Fibroblast of the aortic adventitia (primary cell): ENCODE data around the gene PCSK5. TPM values are rescaled to one million over a fixed set of nuclear protein-coding genes. Genes with fewer than 3 reads are reported as not detected.
A peak's percentile ranks its signal among the peaks of the same experiment; 100 is the strongest.

Source experiments
- DNase-seq: peaks from one replicate; pipeline ENCODE4 v3.0.0-alpha.2; 2010; ENCODE audit warnings: low read depth
- H3K4me3 ChIP-seq: 2 replicates; pipeline ENCODE4 v1.5.1; 2011; ENCODE audit warnings: low read depth, mild to moderate bottlenecking, control low read depth, low read length, moderate library complexity
- CTCF ChIP-seq: IDR thresholded peaks from 2 replicates; pipeline ENCODE4 v1.5.1; 2011; ENCODE audit warnings: mild to moderate bottlenecking, low read length, control low read depth, inconsistent platforms; ENCODE audit not compliant: insufficient read depth
- total RNA-seq: library from RNA; depleted of rRNA; stranded (reverse); fragments of >200 nt; gene quantifications from 2 replicates; pipeline ENCODE4 v1.2.3, GENCODE V29; 2012; ENCODE audit warnings: low replicate concordance

Gene PCSK5
- 2.2 and 3.6 TPM in 2 replicates for total RNA-seq

GRCh38 chr9:75890472-75891276 is at the start of gene PCSK5:
Gene PCSK5, plus strand, starts transcription at chr9:75890673. Its CDS starts 509 bp downstream, at chr9:75891182.
- peak within 1 kb of the TSS; percentile 84 for H3K4me3 ChIP-seq
- peak; percentile 36 for TF ChIP-seq CTCF
- DNase-seq = peak; percentile 94

GRCh38 chr9:75844321-75844720 is 46.2 kb upstream of the PCSK5 start:
- H3K4me3 ChIP-seq = no peak overlapping the region
- no peak for DNase-seq
- no peak for TF ChIP-seq CTCF

- DNase-seq = no peak
- no peak for TF ChIP-seq CTCF
These were observed 44.7 kb upstream of the PCSK5 start for GRCh38 chr9:75845806-75846205.

GRCh38 chr9:75847085-75847484 is 43.4 kb upstream of the PCSK5 start:
- no peak overlapping the region for H3K4me3 ChIP-seq
- TF ChIP-seq CTCF = no peak
- no peak for DNase-seq

More at GRCh38 chr9:75845806-75846205, 44.7 kb upstream of the PCSK5 start:
- H3K4me3 ChIP-seq = no peak overlapping the region

- TF ChIP-seq CTCF = no peak
- H3K4me3 ChIP-seq = no peak overlapping the region
- no peak for DNase-seq
These were observed 39.8 kb upstream of the PCSK5 start for GRCh38 chr9:75850459-75851200.

- no peak for TF ChIP-seq CTCF
- DNase-seq = no peak
- no peak overlapping the region for H3K4me3 ChIP-seq
These were observed 38.6 kb upstream of the PCSK5 start for GRCh38 chr9:75851917-75852316.
